PC-3 (cell line): ENCODE measurements around the gene UBE2E1. TPM values are rescaled to one million over a fixed set of nuclear protein-coding genes. Genes with fewer than 3 reads are reported as not detected.

Experiments used
- ATAC-seq: fragments of 200-7000 bp; cut with Tn5 transposase; 2 replicates; pipeline ENCODE4 v1.9.1; 2020; ENCODE audit warnings: mild to moderate bottlenecking, moderate library complexity
- BruUV-seq: library from RNA; stranded (reverse); fragments of 400-500 nt; replicated peaks from 2 replicates; lab custom pipeline; 2021; lab: Mats Ljungman, UMichigan
- CTCF ChIA-PET: fragments of 300-600 bp; sonication (Branson Sonifier 250); formaldehyde crosslinking; loops from one replicate; lab custom pipeline; 2022; ENCODE audit warnings: antibody characterized with exemption; lab: Charles Lee
- POLR2A ChIA-PET: fragments of 300-600 bp; sonication (Branson Sonifier 250); formaldehyde crosslinking; loops from one replicate; lab custom pipeline; 2022; ENCODE audit warnings: antibody characterized with exemption; ENCODE audit not compliant: unreplicated experiment; lab: Charles Lee
- DNase-seq: peaks from one replicate; pipeline ENCODE4 v3.0.0-alpha.2; 2015
- H2AFZ ChIP-seq: fragments of 300-600 bp; sonication (generic); 2 replicates; pipeline ENCODE4 v1.6.0; 2016; ENCODE audit warnings: antibody characterized with exemption, low read length
- H3F3A ChIP-seq: fragments of 300-600 bp; sonication (generic); one replicate; pipeline ENCODE4 v1.6.0; 2017; ENCODE audit warnings: antibody characterized with exemption, low read length, control low read depth, mild to moderate bottlenecking; ENCODE audit not compliant: unreplicated experiment
- H3K27ac ChIP-seq: fragments of 300-600 bp; sonication (generic); 2 replicates; pipeline ENCODE4 v1.5.1; 2016; ENCODE audit warnings: mild to moderate bottlenecking, low read length
- H3K27me3 ChIP-seq: fragments of 300-600 bp; sonication (generic); 2 replicates; pipeline ENCODE4 v1.6.1; 2016; ENCODE audit warnings: low read length, mixed read lengths
- H3K36me3 ChIP-seq: fragments of 300-600 bp; sonication (generic); 2 replicates; pipeline ENCODE4 v1.6.1; 2016; ENCODE audit warnings: low read depth, mixed run types, low read length, mixed read lengths
- H3K4me1 ChIP-seq: fragments of 300-600 bp; sonication (generic); 2 replicates; pipeline ENCODE4 v1.5.1; 2016; ENCODE audit warnings: low read length; ENCODE audit not compliant: insufficient read depth
- H3K4me2 ChIP-seq: fragments of 300-600 bp; sonication (generic); 2 replicates; pipeline ENCODE4 v1.6.0; 2016; ENCODE audit warnings: low read length
- H3K4me3 ChIP-seq: fragments of 300-600 bp; sonication (generic); 2 replicates; pipeline ENCODE4 v1.5.1; 2016; ENCODE audit warnings: mild to moderate bottlenecking, low read length, mixed read lengths
- H3K79me2 ChIP-seq: fragments of 300-600 bp; sonication (generic); 2 replicates; pipeline ENCODE4 v1.6.1; 2017; ENCODE audit warnings: low read length, mixed read lengths
- H3K9ac ChIP-seq: fragments of 300-600 bp; sonication (generic); 2 replicates; pipeline ENCODE4 v1.6.0; 2016; ENCODE audit warnings: mild to moderate bottlenecking, low read length
- H3K9me2 ChIP-seq: fragments of 300-600 bp; sonication (generic); replicated peaks from 2 replicates; pipeline ENCODE4 v1.6.1; 2016; ENCODE audit warnings: mixed run types, low read length, mixed read lengths
- H3K9me3 ChIP-seq: fragments of 300-600 bp; sonication (generic); 2 replicates; pipeline ENCODE4 v1.6.1; 2016; ENCODE audit warnings: low read length, mixed read lengths
- H4K20me1 ChIP-seq: fragments of 300-600 bp; sonication (generic); 2 replicates; pipeline ENCODE4 v1.6.1; 2016; ENCODE audit warnings: low read length, mixed read lengths
- CTCF ChIP-seq: fragments of 300-600 bp; sonication (generic); conservative IDR thresholded peaks from 2 replicates; pipeline ENCODE4 v1.5.1; 2017; ENCODE audit warnings: antibody characterized with exemption, low read depth, mild to moderate bottlenecking, low read length
- EZH2 ChIP-seq: fragments of 300-600 bp; sonication (generic); IDR thresholded peaks from one replicate; pipeline ENCODE4 v1.6.1; 2017; ENCODE audit warnings: antibody characterized with exemption, mild to moderate bottlenecking, low read length; ENCODE audit not compliant: unreplicated experiment
- EZH2phosphoT487 ChIP-seq: fragments of 300-600 bp; sonication (generic); IDR thresholded peaks from 2 replicates; pipeline ENCODE4 v1.6.1; 2018; ENCODE audit warnings: mild to moderate bottlenecking, antibody characterized with exemption, low read length, borderline replicate concordance
- intact Hi-C: fragments of 100-400 bp; cut with micrococcal nuclease; formaldehyde crosslinking; loops from 2 replicates; pipeline ENCODE4 v1.9.0; 2023
- total RNA-seq: library from RNA; depleted of rRNA; stranded (reverse); fragments of >200 nt; gene quantifications from 2 replicates; pipeline ENCODE4 v1.2.3, GENCODE V29; 2014

The UBE2E1 gene
- total RNA-seq, 1 experiment from 2014 or later, result 117 TPM

GRCh38 chr3:23932571-23932970 is 126.8 kb downstream of the UBE2E1 start:
- Histone ChIP-seq H3K79me2 (no peaks in the 10 kb centered on the region), H3K27me3 (no peaks in the 10 kb centered on the region), H2AFZ (no peak overlapping the region), H3K4me2 (no peak overlapping the region), H3F3A (no peaks in the 10 kb centered on the region), H3K36me3 (no peaks in the 10 kb centered on the region), H3K4me1 (peaks cover 3% of the 10 kb centered on the region; the same call in 1 of the 2 replicates), H3K9ac (no peak overlapping the region), H3K9me2 (no peaks in the 10 kb centered on the region), H3K4me3 (no peak overlapping the region), H3K27ac (no peak overlapping the region), H4K20me1 (no peaks in the 10 kb centered on the region), H3K9me3 (no peaks in the 10 kb centered on the region)
- ATAC-seq (no peak), DNase-seq (no peak)
- intact Hi-C loops, result no loop called here
- no peak for TF ChIP-seq CTCF
- no peak for TF ChIP-seq EZH2
- BruUV-seq, result no TSS peak
- POLR2A ChIA-PET, result no interaction called here
- CTCF ChIA-PET, result no interaction called here

GRCh38 chr3:23934253-23934652 is 128.5 kb downstream of the UBE2E1 start:
- CTCF ChIA-PET, result no interaction called here
- intact Hi-C loops, result no loop called here
- POLR2A ChIA-PET, result no interaction called here

GRCh38 chr3:23937296-23937695 is 131.5 kb downstream of the UBE2E1 start:
- TF ChIP-seq EZH2, result no peak
- TF ChIP-seq CTCF, result no peak
- TF ChIP-seq EZH2phosphoT487, result no peak
- Histone ChIP-seq H3K9ac (no peak overlapping the region), H3K4me3 (no peak overlapping the region), H4K20me1 (no peaks in the 10 kb centered on the region), H3K36me3 (no peaks in the 10 kb centered on the region), H3K4me1 (no peaks in the 10 kb centered on the region), H3F3A (no peaks in the 10 kb centered on the region), H3K27me3 (no peaks in the 10 kb centered on the region), H3K27ac (no peak overlapping the region), H3K9me3 (no peaks in the 10 kb centered on the region), H3K4me2 (no peak overlapping the region), H3K79me2 (no peaks in the 10 kb centered on the region), H2AFZ (no peak overlapping the region), H3K9me2 (no peaks in the 10 kb centered on the region)
- CTCF ChIA-PET, result no interaction called here
- intact Hi-C loops, result no loop called here
- DNase-seq, result no peak
- ATAC-seq, result no peak
- POLR2A ChIA-PET, result no interaction called here
- BruUV-seq, result no TSS peak

More at GRCh38 chr3:23934253-23934652, 128.5 kb downstream of the UBE2E1 start:
- Histone ChIP-seq H3K9me2 (no peaks in the 10 kb centered on the region), H3K9me3 (no peaks in the 10 kb centered on the region), H3K79me2 (no peaks in the 10 kb centered on the region), H4K20me1 (no peaks in the 10 kb centered on the region), H3K27ac (no peak overlapping the region), H3K9ac (no peak overlapping the region), H3K4me2 (no peak overlapping the region), H2AFZ (no peak overlapping the region), H3F3A (no peaks in the 10 kb centered on the region), H3K4me3 (no peak overlapping the region), H3K36me3 (no peaks in the 10 kb centered on the region), H3K27me3 (no peaks in the 10 kb centered on the region), H3K4me1 (no peaks in the 10 kb centered on the region)
- no TSS peak for BruUV-seq
- no peak for TF ChIP-seq EZH2phosphoT487
- no peak for TF ChIP-seq EZH2
- TF ChIP-seq CTCF, result no peak
- ATAC-seq (no peak), DNase-seq (no peak)
